ENCODE measurements around the gene RNF207. TPM values are rescaled to one million over a fixed set of nuclear protein-coding genes. Genes with fewer than 3 reads are reported as not detected.

Gene RNF207
- total RNA-seq, 1 donor from 2014 or later: 20.1 TPM

GRCh38 chr1:6237093-6237492, 31.2 kb downstream of the RNF207 start:
- TF ChIP-seq, protein P1, sequence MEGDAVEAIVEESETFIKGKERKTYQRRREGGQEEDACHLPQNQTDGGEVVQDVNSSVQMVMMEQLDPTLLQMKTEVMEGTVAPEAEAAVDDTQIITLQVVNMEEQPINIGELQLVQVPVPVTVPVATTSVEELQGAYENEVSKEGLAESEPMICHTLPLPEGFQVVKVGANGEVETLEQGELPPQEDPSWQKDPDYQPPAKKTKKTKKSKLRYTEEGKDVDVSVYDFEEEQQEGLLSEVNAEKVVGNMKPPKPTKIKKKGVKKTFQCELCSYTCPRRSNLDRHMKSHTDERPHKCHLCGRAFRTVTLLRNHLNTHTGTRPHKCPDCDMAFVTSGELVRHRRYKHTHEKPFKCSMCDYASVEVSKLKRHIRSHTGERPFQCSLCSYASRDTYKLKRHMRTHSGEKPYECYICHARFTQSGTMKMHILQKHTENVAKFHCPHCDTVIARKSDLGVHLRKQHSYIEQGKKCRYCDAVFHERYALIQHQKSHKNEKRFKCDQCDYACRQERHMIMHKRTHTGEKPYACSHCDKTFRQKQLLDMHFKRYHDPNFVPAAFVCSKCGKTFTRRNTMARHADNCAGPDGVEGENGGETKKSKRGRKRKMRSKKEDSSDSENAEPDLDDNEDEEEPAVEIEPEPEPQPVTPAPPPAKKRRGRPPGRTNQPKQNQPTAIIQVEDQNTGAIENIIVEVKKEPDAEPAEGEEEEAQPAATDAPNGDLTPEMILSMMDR (IDR thresholded peaks at IDR 0.05; ENCODE audit: insufficient read depth, low read length, poor library complexity, severe bottlenecking): no peak
- H3K4me3 ChIP-seq (ENCODE audit: low read depth, low read length): no peak overlapping the region
- peaks cover 29% of the 10 kb centered on the region for H3K27me3 ChIP-seq (ENCODE audit: control insufficient read depth, insufficient read depth, low read length)
- no peak for DNase-seq (ENCODE audit: low read depth)
- peaks cover 3% of the 10 kb centered on the region for H3K36me3 ChIP-seq (ENCODE audit: control insufficient read depth, insufficient read depth, low read length)

DNA sequence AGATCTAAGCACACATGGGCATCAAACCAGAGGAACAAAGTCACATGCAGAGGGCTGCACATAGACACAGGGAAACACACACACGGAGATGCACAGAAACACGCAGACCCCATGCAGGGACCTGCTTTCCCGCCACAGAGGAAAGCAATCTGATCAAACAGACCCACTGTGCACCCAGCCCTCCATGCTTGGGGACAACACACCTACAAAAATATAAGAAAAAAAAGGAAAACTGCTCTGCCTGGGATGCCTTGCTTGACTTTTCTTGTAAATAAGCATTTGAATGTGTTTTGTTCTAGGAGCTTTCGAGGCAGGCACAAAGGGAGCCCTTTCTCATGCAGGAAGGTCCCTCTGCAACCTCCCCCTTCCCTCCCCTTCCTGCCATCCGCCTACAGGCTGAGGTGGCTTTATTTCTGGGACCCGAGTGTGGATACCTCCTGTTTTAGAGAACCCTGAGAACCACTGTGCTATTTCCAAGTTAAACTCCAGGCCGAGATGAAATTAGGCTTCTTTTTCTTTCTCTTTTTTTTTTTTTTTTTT, 33.4 kb downstream of the RNF207 start:
- TF ChIP-seq, protein P1 (IDR thresholded peaks at IDR 0.05; ENCODE audit: insufficient read depth, low read length, poor library complexity, severe bottlenecking): no peak
- no peak overlapping the region for H3K4me3 ChIP-seq (ENCODE audit: low read depth, low read length)
- no peak for DNase-seq (ENCODE audit: low read depth)
- H3K27me3 ChIP-seq (ENCODE audit: control insufficient read depth, insufficient read depth, low read length): peaks cover 49% of the 10 kb centered on the region
- H3K36me3 ChIP-seq (ENCODE audit: control insufficient read depth, insufficient read depth, low read length): no peaks in the 10 kb centered on the region

DNA sequence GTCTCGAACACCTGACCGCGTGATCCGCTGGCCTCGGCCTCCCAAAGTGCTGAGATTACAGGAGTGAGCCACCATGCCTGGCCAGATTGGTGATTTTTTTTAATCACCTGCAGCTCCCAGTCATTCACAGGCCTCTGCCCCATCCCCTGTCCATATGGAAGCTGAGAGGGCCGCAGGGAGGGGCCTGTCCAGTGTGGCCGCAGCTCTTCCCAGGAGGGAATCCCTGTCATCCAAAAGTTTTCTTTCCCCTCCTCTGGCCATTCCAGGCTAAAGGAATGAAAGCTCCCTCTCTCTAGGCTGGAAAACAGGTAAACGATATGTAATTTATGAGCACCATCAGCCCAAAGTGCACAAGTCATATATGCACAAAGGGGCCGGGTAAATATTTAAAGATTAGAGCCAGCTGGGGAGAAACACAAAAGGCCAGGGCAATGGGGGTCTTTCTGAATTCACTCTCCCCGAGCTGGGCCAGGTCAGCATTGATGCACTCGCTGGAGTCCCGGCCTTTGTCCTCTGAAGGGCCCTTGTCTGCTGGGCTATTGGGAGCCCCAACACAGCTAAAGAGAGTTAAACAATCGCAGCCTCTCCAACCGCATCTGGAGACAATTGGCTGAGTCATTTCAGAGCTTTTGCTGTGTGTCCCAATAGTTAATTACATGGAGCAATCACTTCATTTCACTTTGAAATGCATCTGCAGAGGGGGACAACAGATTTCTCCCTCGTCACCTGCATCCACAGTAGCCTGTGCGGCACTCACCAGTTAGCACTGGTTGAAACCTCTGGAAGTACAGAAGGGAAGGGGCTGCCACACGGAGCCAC, 34.2 kb downstream of the RNF207 start:
- no peak for DNase-seq (ENCODE audit: low read depth)
- H3K36me3 ChIP-seq (ENCODE audit: control insufficient read depth, insufficient read depth, low read length): no peaks in the 10 kb centered on the region
- H3K27me3 ChIP-seq (ENCODE audit: control insufficient read depth, insufficient read depth, low read length): peaks cover 55% of the 10 kb centered on the region
- no peak overlapping the region for H3K4me3 ChIP-seq (ENCODE audit: low read depth, low read length)
- TF ChIP-seq, protein P1 (IDR thresholded peaks at IDR 0.05; ENCODE audit: insufficient read depth, low read length, poor library complexity, severe bottlenecking): no peak

DNA sequence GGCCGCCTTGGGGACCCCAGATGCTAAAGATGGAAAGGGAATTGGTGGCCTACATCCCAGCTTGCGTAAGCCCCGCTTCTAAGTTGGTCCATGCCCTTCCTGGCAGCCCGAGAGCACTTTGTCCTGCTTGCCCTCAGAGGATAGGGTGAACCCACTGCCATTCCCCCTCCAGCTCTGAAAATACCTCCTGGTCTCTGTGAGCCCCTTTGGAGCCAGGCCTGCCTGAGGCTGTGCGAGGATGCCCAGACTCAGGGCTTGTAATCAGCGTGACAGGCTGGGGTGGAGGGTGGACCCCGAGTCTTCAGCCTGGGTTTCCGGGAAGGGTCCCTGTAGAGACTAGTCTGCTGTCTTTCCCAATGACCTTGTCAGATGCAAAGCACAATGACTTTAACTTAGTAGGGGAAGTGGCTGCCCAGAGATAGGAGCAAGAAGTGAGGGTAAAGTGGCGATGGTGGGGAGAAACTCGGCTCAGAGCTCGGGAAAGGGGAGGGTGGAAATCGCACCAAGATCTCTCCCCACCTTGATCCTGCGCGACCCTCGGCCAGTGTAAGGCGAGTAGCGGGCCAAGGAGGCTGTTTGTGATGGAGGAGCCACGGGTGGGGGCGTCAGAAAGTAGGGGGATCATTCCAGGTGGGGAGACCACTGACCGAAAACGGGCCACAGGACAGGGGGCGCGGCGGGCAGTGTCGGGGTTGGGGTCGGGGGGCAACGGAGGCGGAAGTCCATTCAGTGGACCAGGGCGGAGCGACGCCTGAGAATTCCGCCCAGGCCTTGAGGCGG, 35.4 kb downstream of the RNF207 start:
- Histone ChIP-seq H3K36me3 (ENCODE audit: control insufficient read depth, insufficient read depth, low read length) (no peaks in the 10 kb centered on the region), H3K27me3 (ENCODE audit: control insufficient read depth, insufficient read depth, low read length) (peaks cover 66% of the 10 kb centered on the region), H3K4me3 (ENCODE audit: low read depth, low read length) (no peak overlapping the region)
- TF ChIP-seq, protein P1 (IDR thresholded peaks at IDR 0.05; ENCODE audit: insufficient read depth, low read length, poor library complexity, severe bottlenecking): no peak
- DNase-seq (ENCODE audit: low read depth): no peak

- peaks cover 71% of the 10 kb centered on the region for H3K27me3 ChIP-seq (ENCODE audit: control insufficient read depth, insufficient read depth, low read length)
- no peak overlapping the region for H3K4me3 ChIP-seq (ENCODE audit: low read depth, low read length)
- no peaks in the 10 kb centered on the region for H3K36me3 ChIP-seq (ENCODE audit: control insufficient read depth, insufficient read depth, low read length)
- TF ChIP-seq, protein P1 (IDR thresholded peaks at IDR 0.05; ENCODE audit: insufficient read depth, low read length, poor library complexity, severe bottlenecking): no peak
- no peak for DNase-seq (ENCODE audit: low read depth)
Measured at GRCh38 chr1:6241887-6242740, 36.2 kb downstream of the RNF207 start.

Measured in kidney epithelial cell (primary cell).